Activated CD8-positive, alpha-beta T cell treated with anti-CD3 and anti-CD28 coated beads for 36 hours (primary cell): Measurements from ENCODE around the gene AVPR1A. TPM values are rescaled to one million over a fixed set of nuclear protein-coding genes. Genes with fewer than 3 reads are reported as not detected.
"Not testable (repeated sequence)": the region's sequence is repeated elsewhere in the genome, so short reads cannot be mapped to it uniquely, and the experiment has no call there.

Source experiments
- ATAC-seq: fragments of 200-7000 bp; cut with Tn5 transposase; one replicate; pipeline ENCODE4 v1.10.0; 2021; ENCODE audit warnings: mild to moderate bottlenecking, moderate library complexity
- CTCF ChIA-PET: fragments of 350-600 bp; sonication (Branson Sonifier 250); formaldehyde crosslinking; loops from one replicate; lab custom pipeline; 2021; ENCODE audit warnings: antibody characterized with exemption; lab: Charles Lee
- POLR2A ChIA-PET: fragments of 350-600 bp; sonication (Branson Sonifier 250); formaldehyde crosslinking; loops from one replicate; lab custom pipeline; 2021; ENCODE audit warnings: antibody characterized with exemption; lab: Charles Lee
- DNase-seq: peaks from one replicate; pipeline ENCODE4 v3.0.0-alpha.2; 2020
- H3K27ac Mint-ChIP-seq: one replicate; pipeline ENCODE4 v1.8.0; 2021; ENCODE audit warnings: mild to moderate bottlenecking, mixed read lengths
- H3K27me3 Mint-ChIP-seq: one replicate; pipeline ENCODE4 v1.8.0; 2021; ENCODE audit warnings: mixed read lengths
- H3K36me3 Mint-ChIP-seq: one replicate; pipeline ENCODE4 v1.8.0; 2021; ENCODE audit warnings: low read depth, mixed read lengths
- H3K4me1 Mint-ChIP-seq: one replicate; pipeline ENCODE4 v1.8.0; 2021; ENCODE audit warnings: low read depth, mixed read lengths
- H3K4me3 Mint-ChIP-seq: one replicate; pipeline ENCODE4 v1.8.0; 2021; ENCODE audit warnings: mild to moderate bottlenecking, moderate library complexity, mixed read lengths
- H3K9me3 Mint-ChIP-seq: one replicate; pipeline ENCODE4 v1.8.0; 2021; ENCODE audit warnings: mixed read lengths
- CTCF ChIP-seq: fragments of 200-600 bp; IDR thresholded peaks from one replicate; pipeline ENCODE4 v1.8.0; 2022; ENCODE audit warnings: antibody characterized with exemption, mild to moderate bottlenecking
- intact Hi-C: fragments of 100-400 bp; cut with micrococcal nuclease; formaldehyde crosslinking; loops from one replicate; pipeline ENCODE4 v1.10.0; 2022
- total RNA-seq, 2 experiments: library from RNA; stranded (reverse); gene quantifications; one replicate each; pipeline ENCODE4 v1.2.3, GENCODE V29; 2021

AVPR1A gene
- total RNA-seq, result not detected

- CTCF ChIA-PET, result interaction anchor here (1.0 to 2.2 kb wide), 10 partner anchors 9 to 517 kb away, joined by 3 to 10 read pairs (median 4); partner anchors contain the start of gene DPY19L2
- H3K9me3 Mint-ChIP-seq, result no peaks in the 10 kb centered on the region
Measured at GRCh38 chr12:63150713-63151622, at the start of gene AVPR1A. TSS of gene AVPR1A (minus strand) at chr12:63151201. CDS start at chr12:63150836, 365 bp downstream.

GRCh38 chr12:63196168-63196567 is 45.2 kb upstream of the AVPR1A start:
- Mint-ChIP-seq H3K9me3 (peaks cover 6% of the 10 kb centered on the region), H3K27me3 (peaks cover 2% of the 10 kb centered on the region), H3K4me3 (no peak overlapping the region), H3K36me3 (no peaks in the 10 kb centered on the region), H3K4me1 (no peaks in the 10 kb centered on the region), H3K27ac (no peak overlapping the region)
- POLR2A ChIA-PET, result no interaction called here
- ATAC-seq, result no peak
- DNase-seq, result no peak
- CTCF ChIA-PET, result no interaction called here
- intact Hi-C loops, result no loop called here
- TF ChIP-seq CTCF, result no peak

More at GRCh38 chr12:63150713-63151622, at the start of gene AVPR1A:
- no peak for TF ChIP-seq CTCF
- POLR2A ChIA-PET, result no interaction called here
- Mint-ChIP-seq H3K27ac (no peak within 1 kb of the TSS), H3K4me3 (peak within 1 kb of the TSS; percentile 10), H3K36me3 (no peaks in the 10 kb centered on the region), H3K27me3 (peaks cover 51% of the 10 kb centered on the region), H3K4me1 (peaks cover 13% of the 10 kb centered on the region)
- DNase-seq, result peak; percentile 2
- intact Hi-C loops, result no loop called here
- ATAC-seq, result peak; percentile 30

- DNase-seq (no peak), ATAC-seq (no peak)
- H3K4me1 Mint-ChIP-seq, result no peaks in the 10 kb centered on the region
- no peak overlapping the region for H3K27ac Mint-ChIP-seq
- ChIA-PET POLR2A (no interaction called here), CTCF (no interaction called here)
- H3K36me3 Mint-ChIP-seq, result no peaks in the 10 kb centered on the region
- H3K27me3 Mint-ChIP-seq, result no peaks in the 10 kb centered on the region
- peaks cover 26% of the 10 kb centered on the region for H3K9me3 Mint-ChIP-seq
- intact Hi-C loops, result no loop called here
- no peak overlapping the region for H3K4me3 Mint-ChIP-seq
- TF ChIP-seq CTCF, result no peak
Measured at GRCh38 chr12:63179224-63179623, 28.2 kb upstream of the AVPR1A start.

- Mint-ChIP-seq H3K27me3 (no peaks in the 10 kb centered on the region), H3K36me3 (no peaks in the 10 kb centered on the region), H3K9me3 (peaks cover 5% of the 10 kb centered on the region), H3K27ac (no peak overlapping the region), H3K4me3 (no peak overlapping the region), H3K4me1 (no peaks in the 10 kb centered on the region)
- intact Hi-C loops, result no loop called here
- TF ChIP-seq CTCF, result no peak
- ChIA-PET CTCF (no interaction called here), POLR2A (no interaction called here)
- no peak for ATAC-seq
- DNase-seq, result no peak
Measured at GRCh38 chr12:63170321-63170720, 19.3 kb upstream of the AVPR1A start.

- H3K4me3 Mint-ChIP-seq, intact Hi-C loops, H3K4me1 Mint-ChIP-seq, H3K27me3 Mint-ChIP-seq, H3K9me3 Mint-ChIP-seq, ATAC-seq, CTCF ChIA-PET, POLR2A ChIA-PET, H3K36me3 Mint-ChIP-seq, H3K27ac Mint-ChIP-seq, DNase-seq: not testable (repeated sequence)
Measured at GRCh38 chr12:63167741-63168140, 16.7 kb upstream of the AVPR1A start.
